SK-N-MC (cell line): ENCODE results near the gene ELK4.

Experiments used
- FOXP2 ChIP-seq: optimal IDR thresholded peaks from 2 replicates; pipeline ENCODE3; 2011; ENCODE audit warnings: mild to moderate bottlenecking, moderate library complexity; ENCODE audit not compliant: insufficient read depth; ENCODE audit errors: extremely low read length, control extremely low read depth
- POLR2AphosphoS5 ChIP-seq: IDR thresholded peaks from 2 replicates; pipeline ENCODE4 v1.6.1; 2012; ENCODE audit warnings: mild to moderate bottlenecking, low read depth, low read length, borderline replicate concordance

- TF ChIP-seq POLR2AphosphoS5 = no peak
- TF ChIP-seq FOXP2 = no peak
Measured at GRCh38 chr1:205588636-205589035, 43.2 kb downstream of the ELK4 start.
